ENCODE data around the gene SPINK4. TPM values are rescaled to one million over a fixed set of nuclear protein-coding genes. Genes with fewer than 3 reads are reported as not detected.

SPINK4 gene
- total RNA-seq (2022; extraction: Qiagen RNA extraction), result not detected in 5 replicates

GRCh38 chr9:33239921-33240320 is at the start of gene SPINK4:
SPINK4 (plus strand) TSS chr9:33240167; CDS start chr9:33240209, 42 bp downstream.

GRCh38 chr9:33264473-33265177 is 24.7 kb downstream of the SPINK4 start, which contains the start of the genes BAG1 and CHMP5:
BAG1 (minus strand) TSS chr9:33264708.
CHMP5 (plus strand) TSS chr9:33265049; CDS start chr9:33265079, 30 bp downstream.

GRCh38 chr9:33290247-33291030 is 50.5 kb downstream of the SPINK4 start, which contains the start of gene NFX1:
NFX1 (plus strand) TSS chr9:33290516; CDS start chr9:33290573, 57 bp downstream.

Other genes with a start within 250 kb of the SPINK4 start
- 37.2 to 51.1 TPM (median 39.9 TPM) in 5 replicates for gene APTX, start 238.5 kb upstream of the SPINK4 start, total RNA-seq (2022; extraction: Qiagen RNA extraction)
- gene DNAJA1, start 214.9 kb upstream of the SPINK4 start, total RNA-seq (2022; extraction: Qiagen RNA extraction), result 206 to 290 TPM (median 238 TPM) in 5 replicates
- 17.2 to 25.4 TPM (median 18.1 TPM) in 5 replicates for gene SMU1, start 163.5 kb upstream of the SPINK4 start, total RNA-seq (2022; extraction: Qiagen RNA extraction)
- gene B4GALT1, start 72.8 kb upstream of the SPINK4 start, total RNA-seq (2022; extraction: Qiagen RNA extraction), result 195 to 246 TPM (median 234 TPM) in 5 replicates
- 112 to 132 TPM (median 127 TPM) in 5 replicates for gene BAG1, start 24.5 kb downstream of the SPINK4 start, total RNA-seq (2022; extraction: Qiagen RNA extraction)
- 67.3 to 80.6 TPM (median 70.3 TPM) in 5 replicates for gene CHMP5, start 24.9 kb downstream of the SPINK4 start, total RNA-seq (2022; extraction: Qiagen RNA extraction)
- 31.4 to 34.8 TPM (median 31.7 TPM) in 5 replicates for gene NFX1, start 50.3 kb downstream of the SPINK4 start, total RNA-seq (2022; extraction: Qiagen RNA extraction)
- 0.28 to 0.56 TPM (median 0.33 TPM) in 5 replicates for gene AQP7, start 162.4 kb downstream of the SPINK4 start, total RNA-seq (2022; extraction: Qiagen RNA extraction)
- 21.0 to 24.9 TPM (median 23.2 TPM) in 5 replicates for gene AQP3, start 207.4 kb downstream of the SPINK4 start, total RNA-seq (2022; extraction: Qiagen RNA extraction)
- gene NOL6, start 233.8 kb downstream of the SPINK4 start, total RNA-seq (2022; extraction: Qiagen RNA extraction), result 69.7 to 76.7 TPM (median 72.1 TPM) in 5 replicates